GM18508 (cell line): ENCODE measurements around the gene RAB3A.
A peak's percentile ranks its signal among the peaks of the same experiment; 100 is the strongest.

ENCODE experiments used
- ATAC-seq: cut with Tn5 transposase; IDR thresholded peaks from one replicate; pipeline ENCODE4 v1.9.1; 2021; ENCODE audit warnings: moderate number of reproducible peaks; ENCODE audit not compliant: insufficient read depth, unreplicated experiment

RAB3A gene

GRCh38 chr19:18202397-18202777 lies 1.5 kb downstream of the RAB3A start:
- no peak for ATAC-seq

GRCh38 chr19:18198374-18198773 lies 5.5 kb downstream of the RAB3A start:
- no peak for ATAC-seq

- ATAC-seq = no peak
Measured at GRCh38 chr19:18197941-18198340, 5.9 kb downstream of the RAB3A start.

GRCh38 chr19:18197306-18197705 lies 6.5 kb downstream of the RAB3A start:
- no peak for ATAC-seq

GRCh38 chr19:18196511-18196845 lies 7.4 kb downstream of the RAB3A start:
- no peak for ATAC-seq

GRCh38 chr19:18194554-18195238 lies 9.1 kb downstream of the RAB3A start:
- ATAC-seq = no peak

- no peak for ATAC-seq
Measured at GRCh38 chr19:18194181-18194530, 9.7 kb downstream of the RAB3A start.

- ATAC-seq = no peak
Measured at GRCh38 chr19:18193388-18194180, 10.3 kb downstream of the RAB3A start.

GRCh38 chr19:18192673-18193387 lies 11.0 kb downstream of the RAB3A start, which contains the start of gene MPV17L2:
TSS of gene MPV17L2 (plus strand) at chr19:18193218. CDS start at chr19:18193282, 64 bp downstream.
- peak; percentile 82 for ATAC-seq

GRCh38 chr19:18191640-18192062 lies 12.2 kb downstream of the RAB3A start:
- ATAC-seq = no peak

GRCh38 chr19:18190278-18190677 lies 13.6 kb downstream of the RAB3A start:
- ATAC-seq = no peak

GRCh38 chr19:18185538-18185937 lies 18.3 kb downstream of the RAB3A start:
- ATAC-seq = no peak

- ATAC-seq = no peak
Measured at GRCh38 chr19:18183529-18183928, 20.3 kb downstream of the RAB3A start.

- ATAC-seq = no peak
Measured at GRCh38 chr19:18179957-18180356, 23.9 kb downstream of the RAB3A start.

- ATAC-seq = no peak
Measured at GRCh38 chr19:18176367-18177310, 27.2 kb downstream of the RAB3A start.

GRCh38 chr19:18174983-18175382 lies 28.9 kb downstream of the RAB3A start:
- no peak for ATAC-seq

- no peak for ATAC-seq
Measured at GRCh38 chr19:18173572-18174288, 30.1 kb downstream of the RAB3A start, which contains the start of gene IFI30. TSS of gene IFI30 (plus strand) at chr19:18173813. CDS start at chr19:18173842, 29 bp downstream.

GRCh38 chr19:18173054-18173571 lies 30.7 kb downstream of the RAB3A start:
- no peak for ATAC-seq
